ENCODE data around the gene GPR50. TPM values are rescaled to one million over a fixed set of nuclear protein-coding genes. Genes with fewer than 3 reads are reported as not detected.

The GPR50 gene
- total RNA-seq (not detected), polyA plus RNA-seq (not detected), total RNA-seq (0 to 0.08 (median 0) reads per million in 6 experiments)

DNA sequence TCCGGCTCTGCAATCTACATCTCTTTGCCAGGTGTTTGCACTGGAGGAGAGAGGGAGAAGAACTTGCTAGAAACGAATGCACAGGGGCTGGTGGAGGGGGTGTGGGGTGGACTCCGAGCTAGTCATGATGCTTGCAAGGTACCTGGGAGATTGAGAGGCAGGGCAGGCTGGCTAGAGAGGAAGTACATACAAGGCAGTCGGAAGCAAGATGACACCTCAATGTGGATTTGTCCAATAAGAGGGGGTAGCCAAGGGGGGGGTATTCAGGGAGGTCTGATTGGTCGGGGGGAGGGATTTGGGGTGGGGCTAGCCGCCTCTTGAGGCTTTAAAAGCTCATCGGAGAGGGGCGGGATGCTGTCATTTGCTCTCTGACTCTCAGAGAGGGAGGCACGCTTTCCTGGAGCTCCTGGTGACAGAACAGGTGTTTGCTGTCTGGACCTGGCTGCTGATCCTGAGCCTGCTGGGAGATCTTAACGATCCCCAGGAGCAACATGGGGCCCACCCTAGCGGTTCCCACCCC is at the start of gene GPR50:
Gene GPR50, plus strand, starts transcription at position 354 of the 520 bp plus-strand sequence. Its CDS starts 138 bp downstream, at position 492.
- H3K27me3 Mint-ChIP-seq = peaks cover 19 to 65% (median 36%) of the 10 kb centered on the region in 5 donors
- peaks cover 0 to 9% (median 0%) of the 10 kb centered on the region in 9 donors for H3K9me3 Mint-ChIP-seq
- H3K36me3 Mint-ChIP-seq = peaks cover 0 to 5% (median 0%) of the 10 kb centered on the region in 3 donors
- DNase-seq (no peak), ATAC-seq (no peak)
- no peak within 1 kb of the TSS for H3K27ac Mint-ChIP-seq
- H3K4me3 Mint-ChIP-seq = peak within 1 kb of the TSS in 3 of 10 donors; percentile 26 to 68 (median 27)
- POLR2A ChIA-PET = no interaction called here
- H3K4me1 Mint-ChIP-seq = peaks cover 3 to 17% (median 12%) of the 10 kb centered on the region in 4 donors

DNA sequence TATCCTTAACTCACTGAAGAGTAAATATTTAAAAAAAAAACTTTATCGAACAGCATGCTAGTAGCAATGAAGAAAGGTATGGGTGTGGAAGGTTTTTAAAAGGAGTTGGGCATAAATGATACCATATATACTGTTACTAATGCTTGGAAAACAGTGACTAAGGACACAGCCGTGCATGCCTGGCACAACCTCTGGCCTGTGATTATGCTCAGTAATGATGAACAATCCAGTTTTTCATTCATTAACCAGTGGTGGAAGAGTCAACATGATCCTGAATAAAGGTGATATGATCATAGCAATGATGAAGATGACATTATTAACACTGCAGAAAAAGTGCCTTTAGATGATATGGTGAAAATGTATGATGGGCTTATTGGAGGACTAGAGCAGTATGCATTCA is 43.9 kb upstream of the GPR50 start:
- H3K36me3 Mint-ChIP-seq = no peaks in the 10 kb centered on the region
- ATAC-seq (no peak), DNase-seq (no peak)
- peaks cover 0 to 3% (median 0%) of the 10 kb centered on the region in 5 donors for H3K27me3 Mint-ChIP-seq
- H3K4me1 Mint-ChIP-seq = no peaks in the 10 kb centered on the region
- POLR2A ChIA-PET = no interaction called here
- H3K27ac Mint-ChIP-seq = no peak overlapping the region
- H3K4me3 Mint-ChIP-seq = no peak overlapping the region
- peaks cover 0 to 4% (median 0%) of the 10 kb centered on the region in 9 donors for H3K9me3 Mint-ChIP-seq

DNA sequence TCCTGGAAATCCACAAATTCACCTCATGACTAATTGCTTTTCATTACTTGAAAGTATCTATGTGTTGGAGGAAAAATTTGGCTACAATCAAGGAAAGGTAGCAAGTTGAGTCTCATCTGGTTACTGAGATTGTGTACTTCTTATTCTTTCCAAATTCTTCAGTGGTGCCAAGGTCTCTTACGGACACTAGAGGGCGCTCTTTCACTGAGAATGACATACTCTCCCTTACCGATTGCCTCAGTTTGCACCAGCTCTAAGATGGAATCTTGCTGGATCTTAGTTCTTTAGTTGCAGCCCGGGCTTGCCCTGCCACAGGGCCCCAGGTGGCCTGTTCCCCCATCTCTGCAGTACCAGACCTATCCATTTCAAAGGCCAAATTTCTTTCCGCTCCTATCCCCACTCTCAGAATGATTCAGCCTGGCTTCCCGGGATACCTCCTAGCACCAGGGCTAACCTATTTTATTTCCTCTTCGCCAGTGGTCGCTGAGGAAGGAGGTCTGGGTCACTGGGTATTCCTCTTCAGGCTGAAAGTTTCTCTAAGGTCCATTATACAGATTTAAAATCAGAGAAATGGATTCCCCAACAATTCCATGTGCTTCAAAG is 24.6 kb upstream of the GPR50 start:
- Mint-ChIP-seq H3K27me3 (peaks cover 6 to 26% (median 12%) of the 10 kb centered on the region in 5 donors), H3K36me3 (no peaks in the 10 kb centered on the region), H3K27ac (peak overlapping the region in 1 of 10 donors; percentile 29), H3K9me3 (no peaks in the 10 kb centered on the region), H3K4me3 (no peak overlapping the region), H3K4me1 (no peaks in the 10 kb centered on the region)
- POLR2A ChIA-PET = no interaction called here
- ATAC-seq = no peak
- peak in 7 of 10 donors; percentile 1 to 62 (median 42) for DNase-seq

DNA sequence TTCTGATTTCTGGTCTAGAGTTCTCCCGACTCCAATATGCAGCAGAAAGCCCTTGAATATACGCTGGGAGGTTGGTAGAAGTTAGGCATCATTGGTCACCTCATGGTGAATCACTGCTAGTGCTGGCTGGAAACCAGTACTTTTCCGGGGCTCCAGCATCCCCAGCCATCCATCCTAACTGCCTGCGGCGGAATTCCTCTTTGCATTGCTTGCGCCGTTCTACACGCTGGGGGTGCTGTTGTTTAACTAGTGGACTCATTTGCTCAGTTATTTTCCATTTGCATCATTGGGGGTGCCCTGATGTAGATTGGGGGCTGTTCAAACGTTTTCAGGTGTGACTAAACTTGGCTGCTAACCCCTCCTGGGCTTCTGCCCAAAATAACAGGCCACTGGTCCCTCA is 23.3 kb upstream of the GPR50 start:
- POLR2A ChIA-PET = no interaction called here
- Mint-ChIP-seq H3K27ac (peak overlapping the region in 1 of 10 donors; percentile 45), H3K9me3 (no peaks in the 10 kb centered on the region), H3K36me3 (no peaks in the 10 kb centered on the region), H3K4me1 (no peaks in the 10 kb centered on the region), H3K27me3 (peaks cover 5 to 26% (median 12%) of the 10 kb centered on the region in 5 donors), H3K4me3 (no peak overlapping the region)
- DNase-seq (no peak), ATAC-seq (no peak)

DNA sequence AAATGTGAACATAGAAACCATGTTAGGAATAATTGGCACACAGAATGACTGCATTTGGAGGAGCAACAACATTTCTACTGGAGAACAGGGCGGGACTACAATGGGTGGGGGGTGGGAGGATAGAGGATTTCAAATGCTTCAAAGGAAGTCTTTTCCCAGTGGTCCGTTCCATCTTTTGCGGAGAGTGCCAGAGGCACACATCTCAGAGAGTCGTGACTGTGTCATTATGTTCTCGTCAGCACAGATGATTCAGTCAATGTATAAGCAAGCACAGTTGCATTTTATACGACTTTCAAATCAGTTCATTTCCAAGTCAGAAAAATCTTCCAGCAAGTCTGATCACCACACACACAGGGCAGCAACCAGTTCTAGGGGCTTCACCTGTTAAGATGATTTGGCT is 22.7 kb upstream of the GPR50 start:
- POLR2A ChIA-PET = no interaction called here
- Mint-ChIP-seq H3K27me3 (peaks cover 5 to 26% (median 12%) of the 10 kb centered on the region in 5 donors), H3K9me3 (no peaks in the 10 kb centered on the region), H3K4me1 (no peaks in the 10 kb centered on the region), H3K36me3 (no peaks in the 10 kb centered on the region), H3K27ac (no peak overlapping the region), H3K4me3 (no peak overlapping the region)
- DNase-seq = no peak
- ATAC-seq = no peak

DNA sequence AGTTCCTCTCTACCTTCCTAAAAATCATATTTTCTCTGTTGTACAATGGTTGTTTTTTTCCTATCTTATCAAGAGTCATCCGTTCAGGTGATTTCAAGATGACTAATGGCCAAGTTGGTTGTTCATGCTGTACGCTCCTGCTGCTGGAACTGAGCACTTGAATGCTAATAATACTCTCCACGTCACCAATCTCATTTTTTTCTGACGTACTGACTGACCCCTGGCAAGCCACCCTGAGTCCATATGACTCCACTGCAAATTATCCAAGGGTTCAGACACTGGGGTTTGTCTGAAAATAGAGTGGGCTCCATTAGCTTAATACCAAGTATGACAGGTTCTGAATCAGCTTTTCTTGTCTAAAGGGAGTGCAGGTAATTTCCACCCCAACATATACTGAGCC is 21.1 kb upstream of the GPR50 start:
- Mint-ChIP-seq H3K9me3 (no peaks in the 10 kb centered on the region), H3K4me1 (no peaks in the 10 kb centered on the region), H3K27ac (no peak overlapping the region), H3K36me3 (no peaks in the 10 kb centered on the region), H3K27me3 (peaks cover 4 to 12% (median 8%) of the 10 kb centered on the region in 5 donors), H3K4me3 (no peak overlapping the region)
- ATAC-seq (no peak), DNase-seq (no peak)
- POLR2A ChIA-PET = no interaction called here

DNA sequence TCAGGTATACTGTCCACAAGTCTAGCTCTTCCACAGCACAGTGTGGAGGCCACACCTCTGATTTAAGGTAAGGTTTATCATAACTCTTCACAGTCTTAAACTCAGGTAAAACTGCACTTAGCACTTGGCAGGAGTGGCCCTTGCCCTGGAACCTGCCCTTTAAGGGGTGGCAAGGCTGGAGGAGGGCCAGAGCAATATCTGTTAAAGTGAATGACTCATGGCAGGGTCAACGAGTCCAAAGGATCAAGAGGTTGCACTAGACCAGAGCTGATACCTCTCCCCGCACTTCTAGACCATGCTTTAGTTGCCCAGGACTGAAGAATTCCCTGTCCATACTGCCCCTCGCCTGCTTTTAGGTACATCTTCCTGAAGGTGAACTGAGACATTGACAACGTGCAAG is 14.7 kb upstream of the GPR50 start:
- Mint-ChIP-seq H3K4me1 (no peaks in the 10 kb centered on the region), H3K27ac (no peak overlapping the region), H3K27me3 (peaks cover 7 to 35% (median 23%) of the 10 kb centered on the region in 5 donors), H3K36me3 (no peaks in the 10 kb centered on the region), H3K4me3 (no peak overlapping the region), H3K9me3 (peaks cover 0 to 2% (median 0%) of the 10 kb centered on the region in 9 donors)
- ATAC-seq (no peak), DNase-seq (no peak)
- POLR2A ChIA-PET = no interaction called here

DNA sequence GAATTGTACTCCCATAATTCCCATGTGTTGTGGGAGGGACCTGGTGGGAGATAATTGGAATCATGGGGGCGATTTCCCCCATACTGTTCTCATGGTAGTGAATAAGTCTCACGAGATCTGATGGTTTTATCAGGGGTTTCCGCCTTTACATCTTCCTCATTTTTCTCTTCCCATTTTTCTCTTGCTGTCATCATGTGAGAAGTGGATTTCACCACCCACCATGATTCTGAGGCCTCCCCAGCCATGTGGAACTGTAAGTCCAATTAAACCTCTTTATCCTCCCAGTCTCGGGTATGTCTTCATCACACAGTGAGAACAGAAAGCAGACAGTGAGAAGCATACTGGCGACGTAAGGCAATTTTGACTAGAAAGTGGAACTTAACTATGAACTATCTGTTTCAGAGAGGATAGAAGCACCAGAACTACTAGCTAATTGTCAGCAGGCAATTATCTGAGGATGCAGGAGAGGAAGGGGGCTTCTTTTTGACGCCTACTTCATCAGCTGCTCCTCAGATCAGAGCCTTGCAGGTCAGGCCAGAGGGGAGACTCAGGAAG is 8.5 kb upstream of the GPR50 start:
- Mint-ChIP-seq H3K27me3 (peaks cover 5 to 36% (median 14%) of the 10 kb centered on the region in 5 donors), H3K4me3 (no peak overlapping the region), H3K9me3 (no peaks in the 10 kb centered on the region), H3K36me3 (no peaks in the 10 kb centered on the region), H3K4me1 (no peaks in the 10 kb centered on the region), H3K27ac (no peak overlapping the region)
- ATAC-seq = no peak
- POLR2A ChIA-PET = no interaction called here
- no peak for DNase-seq

DNA sequence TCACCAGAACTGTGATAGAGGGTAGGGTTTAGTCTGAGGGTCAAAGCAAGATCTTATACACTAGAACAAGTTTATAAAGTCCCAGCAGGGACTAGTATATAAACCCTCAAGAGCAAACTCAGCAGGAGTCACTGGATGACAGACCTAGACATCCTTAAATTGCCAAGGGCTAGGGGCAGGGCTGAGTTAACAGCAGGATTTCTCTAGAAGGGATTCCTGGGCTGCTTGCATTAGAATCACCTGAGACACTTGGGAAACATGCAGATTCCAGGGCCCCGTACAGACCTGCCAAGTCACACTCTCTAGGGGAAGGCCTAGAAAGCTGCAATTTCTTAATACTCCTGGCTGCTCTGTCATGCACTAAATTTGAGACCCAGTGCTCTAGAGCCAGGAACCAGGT is 6.6 kb upstream of the GPR50 start:
- Mint-ChIP-seq H3K4me3 (no peak overlapping the region), H3K27me3 (peaks cover 4 to 36% (median 11%) of the 10 kb centered on the region in 5 donors), H3K27ac (no peak overlapping the region), H3K36me3 (peaks cover 0 to 3% (median 0%) of the 10 kb centered on the region in 3 donors), H3K4me1 (no peaks in the 10 kb centered on the region), H3K9me3 (peaks cover 0 to 2% (median 0%) of the 10 kb centered on the region in 9 donors)
- ATAC-seq = no peak
- POLR2A ChIA-PET = no interaction called here
- no peak for DNase-seq

DNA sequence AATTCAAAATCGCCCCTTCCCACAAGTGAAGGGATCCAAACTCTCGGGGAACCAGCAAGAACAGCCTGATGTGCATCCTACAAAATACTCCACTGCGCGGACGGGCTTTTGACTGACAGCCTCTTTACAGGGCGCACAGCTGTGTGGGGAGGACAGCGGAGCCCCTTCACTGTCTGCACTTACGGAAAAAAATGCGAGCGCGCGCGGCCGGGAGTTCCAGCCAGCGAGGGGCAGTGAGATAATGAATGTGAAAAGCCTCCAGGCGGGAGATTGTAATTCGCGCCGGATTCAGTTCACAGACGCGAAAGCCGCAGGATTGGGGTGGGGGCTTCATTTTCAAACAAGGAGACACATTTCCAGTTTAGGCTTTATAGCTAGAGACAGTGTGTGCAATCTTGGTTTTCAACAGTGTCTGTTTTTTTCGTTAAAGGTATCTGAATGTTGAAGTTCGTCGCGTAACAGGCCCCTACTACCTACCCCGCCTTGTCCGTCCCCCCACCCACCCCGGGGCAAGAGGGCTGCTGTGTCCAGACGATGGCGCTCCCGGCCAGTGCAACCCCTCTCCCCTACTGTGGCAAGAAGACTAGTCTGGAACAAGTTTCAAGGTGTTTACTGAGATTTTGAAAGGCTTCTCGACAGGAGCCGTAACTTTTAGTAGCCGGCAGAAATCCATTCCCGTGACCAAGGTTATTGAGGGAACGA is 1.7 kb upstream of the GPR50 start:
- H3K27ac Mint-ChIP-seq = peak overlapping the region in 1 of 10 donors; percentile 13
- no peak overlapping the region for H3K4me3 Mint-ChIP-seq
- peaks cover 14 to 55% (median 30%) of the 10 kb centered on the region in 5 donors for H3K27me3 Mint-ChIP-seq
- peaks cover 0 to 5% (median 0%) of the 10 kb centered on the region in 3 donors for H3K36me3 Mint-ChIP-seq
- H3K9me3 Mint-ChIP-seq = peaks cover 0 to 6% (median 0%) of the 10 kb centered on the region in 9 donors
- POLR2A ChIA-PET = no interaction called here
- H3K4me1 Mint-ChIP-seq = peaks cover 3 to 17% (median 10%) of the 10 kb centered on the region in 4 donors
- DNase-seq (no peak), ATAC-seq (no peak)

DNA sequence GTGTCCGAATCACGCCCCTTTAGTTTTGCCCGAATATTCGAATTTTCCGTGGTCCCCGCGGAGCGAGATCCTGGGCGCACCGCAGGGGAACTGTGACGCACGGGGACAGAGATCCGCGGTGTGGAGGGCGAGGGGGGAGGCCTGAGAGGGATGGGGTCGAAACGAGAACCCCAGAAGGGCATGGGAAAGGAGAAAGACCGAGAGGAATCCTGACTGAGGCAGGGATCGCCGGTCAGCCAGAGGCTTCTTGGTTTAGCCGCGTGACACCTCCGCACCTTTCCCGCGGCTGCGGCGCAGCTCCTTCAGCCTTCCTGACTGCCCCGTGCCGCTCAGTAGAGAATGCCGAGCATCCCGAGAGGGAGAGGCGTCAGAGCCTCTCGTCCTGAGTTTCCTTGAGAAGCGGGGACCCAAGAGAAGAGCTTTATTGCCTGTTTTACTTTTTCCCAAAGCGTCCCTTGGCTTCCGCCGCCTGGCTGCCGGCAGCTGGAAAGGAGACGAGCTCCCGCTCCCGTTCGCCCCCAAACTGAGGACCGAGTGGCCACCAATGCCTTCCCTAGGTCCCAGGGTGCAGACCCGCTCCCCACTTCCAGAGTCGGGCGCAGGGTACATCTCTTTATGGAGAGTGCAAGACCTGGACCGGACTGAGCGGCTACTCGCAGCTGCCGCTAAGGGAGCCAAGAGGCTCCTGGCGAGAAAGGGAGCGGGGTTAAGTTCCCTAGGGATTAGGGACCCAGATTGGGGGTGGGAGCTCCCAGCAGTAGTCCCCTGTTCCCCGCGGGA is 911 bp upstream of the GPR50 start:
- POLR2A ChIA-PET = no interaction called here
- Mint-ChIP-seq H3K9me3 (peaks cover 0 to 7% (median 0%) of the 10 kb centered on the region in 9 donors), H3K27ac (no peak overlapping the region), H3K36me3 (peaks cover 0 to 5% (median 0%) of the 10 kb centered on the region in 3 donors), H3K4me1 (peaks cover 3 to 17% (median 12%) of the 10 kb centered on the region in 4 donors), H3K27me3 (peaks cover 16 to 60% (median 34%) of the 10 kb centered on the region in 5 donors), H3K4me3 (no peak overlapping the region)
- DNase-seq (no peak), ATAC-seq (no peak)
